HG03060 (cell line): ENCODE results near the gene AKR1C2.
"Not testable (repeated sequence)": the region's sequence is repeated elsewhere in the genome, so short reads cannot be mapped to it uniquely, and the experiment has no call there.

ENCODE experiments used
- ATAC-seq: cut with Tn5 transposase; IDR thresholded peaks from one replicate; pipeline ENCODE4 v1.9.1; 2021; ENCODE audit warnings: low read depth, moderate number of reproducible peaks; ENCODE audit not compliant: unreplicated experiment

Gene AKR1C2

GRCh38 chr10:4992564-4992963 lies 11.1 kb downstream of the AKR1C2 start:
- not testable (repeated sequence) for ATAC-seq

GRCh38 chr10:4991463-4991862 lies 12.2 kb downstream of the AKR1C2 start:
- not testable (repeated sequence) for ATAC-seq

GRCh38 chr10:4990217-4990616 lies 13.4 kb downstream of the AKR1C2 start:
- no peak for ATAC-seq

- not testable (repeated sequence) for ATAC-seq
These were observed 15.5 kb downstream of the AKR1C2 start for GRCh38 chr10:4988000-4988641.

GRCh38 chr10:4984971-4985594 lies 18.6 kb downstream of the AKR1C2 start:
- no peak for ATAC-seq

GRCh38 chr10:4984223-4984622 lies 19.4 kb downstream of the AKR1C2 start:
- ATAC-seq = no peak

GRCh38 chr10:4983615-4984216 lies 19.9 kb downstream of the AKR1C2 start:
- ATAC-seq = no peak

- no peak for ATAC-seq
These were observed 20.9 kb downstream of the AKR1C2 start for GRCh38 chr10:4982764-4983226.

GRCh38 chr10:4981722-4982471 lies 21.8 kb downstream of the AKR1C2 start:
- ATAC-seq = no peak

GRCh38 chr10:4980793-4981192 lies 22.9 kb downstream of the AKR1C2 start:
- ATAC-seq = no peak

- no peak for ATAC-seq
These were observed 24.8 kb downstream of the AKR1C2 start for GRCh38 chr10:4978870-4979269.

GRCh38 chr10:4977025-4977424 lies 26.6 kb downstream of the AKR1C2 start:
- ATAC-seq = no peak

- not testable (repeated sequence) for ATAC-seq
These were observed 29.3 kb downstream of the AKR1C2 start for GRCh38 chr10:4974400-4974799.

GRCh38 chr10:4973294-4973693 lies 30.4 kb downstream of the AKR1C2 start:
- not testable (repeated sequence) for ATAC-seq

- not testable (repeated sequence) for ATAC-seq
These were observed 31.1 kb downstream of the AKR1C2 start for GRCh38 chr10:4972369-4973142.

- not testable (repeated sequence) for ATAC-seq
These were observed 33.3 kb downstream of the AKR1C2 start for GRCh38 chr10:4970362-4970761.

- ATAC-seq = not testable (repeated sequence)
These were observed 34.4 kb downstream of the AKR1C2 start for GRCh38 chr10:4969289-4969688.

- ATAC-seq = not testable (repeated sequence)
These were observed 36.5 kb downstream of the AKR1C2 start for GRCh38 chr10:4967189-4967588.

- ATAC-seq = not testable (repeated sequence)
These were observed 37.9 kb downstream of the AKR1C2 start for GRCh38 chr10:4965763-4966162.

GRCh38 chr10:4963815-4964154 lies 39.9 kb downstream of the AKR1C2 start:
- ATAC-seq = not testable (repeated sequence)
